Rectal smooth muscle tissue (tissue), 1 donor: ENCODE results near the gene FGR.

Source experiments
- H3K27ac ChIP-seq: one replicate; pipeline ENCODE4 v1.7.0; 2013; ENCODE audit warnings: low read depth, low read length, inconsistent platforms
- H3K27me3 ChIP-seq: one replicate; pipeline ENCODE4 v1.7.0; 2013; ENCODE audit warnings: low read length; ENCODE audit not compliant: control insufficient read depth, insufficient read depth
- H3K36me3 ChIP-seq: one replicate; pipeline ENCODE4 v1.7.0; 2013; ENCODE audit warnings: low read length; ENCODE audit not compliant: control insufficient read depth, insufficient read depth
- H3K4me1 ChIP-seq: one replicate; pipeline ENCODE4 v1.7.0; 2013; ENCODE audit warnings: low read length; ENCODE audit not compliant: control insufficient read depth, insufficient read depth
- H3K4me3 ChIP-seq: one replicate; pipeline ENCODE4 v1.7.0; 2013; ENCODE audit warnings: low read length
- H3K9ac ChIP-seq: one replicate; pipeline ENCODE4 v1.7.0; 2013; ENCODE audit warnings: low read length

The FGR gene

GRCh38 chr1:27574001-27574781 is 60.8 kb downstream of the FGR start:
- H3K27me3 ChIP-seq: no peaks in the 10 kb centered on the region
- no peaks in the 10 kb centered on the region for H3K36me3 ChIP-seq
- peaks cover 61% of the 10 kb centered on the region for H3K4me1 ChIP-seq
- peak overlapping the region; percentile 57 for H3K4me3 ChIP-seq
- peak overlapping the region; percentile 84 for H3K27ac ChIP-seq
- H3K9ac ChIP-seq: no peak overlapping the region

- peaks cover 67% of the 10 kb centered on the region for H3K4me1 ChIP-seq
- peak overlapping the region; percentile 84 for H3K27ac ChIP-seq
- H3K27me3 ChIP-seq: no peaks in the 10 kb centered on the region
- peak overlapping the region; percentile 10 for H3K4me3 ChIP-seq
- H3K9ac ChIP-seq: peak overlapping the region; percentile 8
- no peaks in the 10 kb centered on the region for H3K36me3 ChIP-seq
Observed at GRCh38 chr1:27572679-27573426, 62.1 kb downstream of the FGR start.

GRCh38 chr1:27572019-27572678 is 62.8 kb downstream of the FGR start:
- H3K27me3 ChIP-seq: no peaks in the 10 kb centered on the region
- H3K36me3 ChIP-seq: no peaks in the 10 kb centered on the region
- peak overlapping the region; percentile 41 for H3K4me3 ChIP-seq
- peak overlapping the region; percentile 84 for H3K27ac ChIP-seq
- H3K4me1 ChIP-seq: peaks cover 70% of the 10 kb centered on the region
- H3K9ac ChIP-seq: no peak overlapping the region

GRCh38 chr1:27571439-27572018 is 63.5 kb downstream of the FGR start:
- H3K27ac ChIP-seq: peak overlapping the region; percentile 84
- no peak overlapping the region for H3K4me3 ChIP-seq
- no peak overlapping the region for H3K9ac ChIP-seq

GRCh38 chr1:27570784-27571183 is 64.2 kb downstream of the FGR start:
- Histone ChIP-seq H3K9ac (no peak overlapping the region), H3K4me1 (peaks cover 75% of the 10 kb centered on the region), H3K27me3 (no peaks in the 10 kb centered on the region), H3K4me3 (no peak overlapping the region), H3K27ac (peak overlapping the region; percentile 84), H3K36me3 (no peaks in the 10 kb centered on the region)

More at GRCh38 chr1:27571439-27572018, 63.5 kb downstream of the FGR start:
- Histone ChIP-seq H3K4me1 (peaks cover 74% of the 10 kb centered on the region), H3K36me3 (no peaks in the 10 kb centered on the region), H3K27me3 (no peaks in the 10 kb centered on the region)

GRCh38 chr1:27570356-27570755 is 64.6 kb downstream of the FGR start:
- Histone ChIP-seq H3K4me1 (peaks cover 80% of the 10 kb centered on the region), H3K9ac (no peak overlapping the region), H3K36me3 (no peaks in the 10 kb centered on the region), H3K27me3 (no peaks in the 10 kb centered on the region), H3K4me3 (no peak overlapping the region), H3K27ac (peak overlapping the region; percentile 84)

- Histone ChIP-seq H3K4me3 (no peak overlapping the region), H3K9ac (no peak overlapping the region), H3K36me3 (no peaks in the 10 kb centered on the region), H3K27me3 (no peaks in the 10 kb centered on the region), H3K27ac (peak overlapping the region; percentile 84), H3K4me1 (peaks cover 84% of the 10 kb centered on the region)
Observed at GRCh38 chr1:27569506-27570291, 65.3 kb downstream of the FGR start.

- peak overlapping the region; percentile 84 for H3K27ac ChIP-seq
- no peak overlapping the region for H3K4me3 ChIP-seq
- no peaks in the 10 kb centered on the region for H3K27me3 ChIP-seq
- peaks cover 84% of the 10 kb centered on the region for H3K4me1 ChIP-seq
- no peaks in the 10 kb centered on the region for H3K36me3 ChIP-seq
- no peak overlapping the region for H3K9ac ChIP-seq
Observed at GRCh38 chr1:27569088-27569460, 65.9 kb downstream of the FGR start.

GRCh38 chr1:27568300-27569087 is 66.5 kb downstream of the FGR start:
- Histone ChIP-seq H3K36me3 (no peaks in the 10 kb centered on the region), H3K9ac (no peak overlapping the region), H3K27ac (peak overlapping the region; percentile 84), H3K4me1 (peaks cover 84% of the 10 kb centered on the region), H3K27me3 (no peaks in the 10 kb centered on the region), H3K4me3 (peak overlapping the region; percentile 55)

GRCh38 chr1:27567971-27568299 is 67.0 kb downstream of the FGR start:
- Histone ChIP-seq H3K36me3 (no peaks in the 10 kb centered on the region), H3K27me3 (no peaks in the 10 kb centered on the region), H3K9ac (no peak overlapping the region), H3K4me1 (peaks cover 83% of the 10 kb centered on the region), H3K27ac (peak overlapping the region; percentile 84), H3K4me3 (peak overlapping the region; percentile 55)

GRCh38 chr1:27567146-27567526 is 67.8 kb downstream of the FGR start:
- Histone ChIP-seq H3K9ac (peak overlapping the region; percentile 50), H3K4me3 (peak overlapping the region; percentile 55), H3K4me1 (peaks cover 83% of the 10 kb centered on the region), H3K36me3 (no peaks in the 10 kb centered on the region), H3K27me3 (no peaks in the 10 kb centered on the region), H3K27ac (peak overlapping the region; percentile 84)
